CD14-positive monocyte (primary cell): ENCODE measurements around the gene AHNAK2. TPM values are rescaled to one million over a fixed set of nuclear protein-coding genes. Genes with fewer than 3 reads are reported as not detected.
A peak's percentile ranks its signal among the peaks of the same experiment; 100 is the strongest.

Experiments
- DNase-seq, 3 donors: peaks; one replicate each; pipeline ENCODE4 v3.0.0-alpha.2; 2011 to 2022
- H2AFZ ChIP-seq: 2 replicates; pipeline ENCODE4 v1.6.0; 2012; ENCODE audit warnings: mild to moderate bottlenecking, low read depth, low read length, inconsistent platforms; ENCODE audit not compliant: insufficient read depth, poor library complexity, severe bottlenecking
- H3K27ac ChIP-seq, 2 donors: 1 replicate in 1 of 2; 2 replicates in 1 of 2; pipeline ENCODE4 v1.5.1; 2012 to 2013; ENCODE audit warnings: low read length in 2 of 2, control low read depth in 1 of 2, inconsistent platforms in 1 of 2, low read depth in 1 of 2, mild to moderate bottlenecking in 1 of 2
- H3K27me3 ChIP-seq, 2 donors: one replicate each; pipeline versions ENCODE4 v1.6.0 to v1.6.1; 2011 to 2013; ENCODE audit warnings: low read length in 2 of 2; ENCODE audit not compliant: control insufficient read depth in 2 of 2, insufficient read depth in 2 of 2
- H3K36me3 ChIP-seq, 2 donors: replicated peaks in 1 of 2; 1 replicate in 1 of 2; 2 replicates in 1 of 2; pipeline versions ENCODE4 v1.5.1 to v1.6.1; 2012 to 2013; ENCODE audit warnings: low read length in 2 of 2, control low read depth in 1 of 2, inconsistent platforms in 1 of 2, mild to moderate bottlenecking in 1 of 2; ENCODE audit not compliant: insufficient read depth in 2 of 2, control insufficient read depth in 1 of 2
- H3K4me1 ChIP-seq, 2 donors: 1 replicate in 1 of 2; 2 replicates in 1 of 2; pipeline versions ENCODE4 v1.5.1 to v1.6.1; 2012 to 2013; ENCODE audit warnings: low read length in 2 of 2, control low read depth in 1 of 2, inconsistent platforms in 1 of 2, mild to moderate bottlenecking in 1 of 2, moderate library complexity in 1 of 2; ENCODE audit not compliant: insufficient read depth in 2 of 2, control insufficient read depth in 1 of 2
- H3K4me2 ChIP-seq: replicated peaks from 2 replicates; pipeline ENCODE3; 2012; ENCODE audit warnings: low read length, moderate library complexity, mild to moderate bottlenecking; ENCODE audit not compliant: poor library complexity, severe bottlenecking; ENCODE audit errors: extremely low read depth
- H3K4me3 ChIP-seq, 3 experiments: fragments of 200-600 bp in 1 of 3; sonication (generic) in 1 of 3; replicated peaks in 1 of 3; 1 replicate in 2 of 3; 2 replicates in 1 of 3; pipeline ENCODE4 v1.5.1; 2011 to 2013; ENCODE audit warnings: low read length in 3 of 3, mild to moderate bottlenecking in 3 of 3, control low read depth in 2 of 3, low read depth in 2 of 3, inconsistent platforms in 1 of 3, moderate library complexity in 1 of 3
- H3K79me2 ChIP-seq: 2 replicates; pipeline ENCODE4 v1.6.0; 2012; ENCODE audit warnings: mild to moderate bottlenecking, control low read depth, inconsistent platforms, low read length, moderate library complexity; ENCODE audit not compliant: insufficient read depth
- H3K9ac ChIP-seq: 2 replicates; pipeline ENCODE4 v1.6.0; 2017; ENCODE audit warnings: low read length, mild to moderate bottlenecking; ENCODE audit not compliant: insufficient read depth, poor library complexity, severe bottlenecking
- H3K9me3 ChIP-seq, 2 donors: replicated peaks in 1 of 2; 1 replicate in 1 of 2; 2 replicates in 1 of 2; pipeline versions ENCODE4 v1.5.1 to v1.6.1; 2012 to 2013; ENCODE audit warnings: low read length in 2 of 2, control low read depth in 1 of 2; ENCODE audit not compliant: control insufficient read depth in 1 of 2, insufficient read depth in 1 of 2
- H4K20me1 ChIP-seq: 2 replicates; pipeline ENCODE4 v1.6.0; 2012; ENCODE audit warnings: mild to moderate bottlenecking, low read length, control low read depth, moderate library complexity; ENCODE audit not compliant: insufficient read depth
- H3K27ac Mint-ChIP-seq, 7 donors: one replicate each; pipeline ENCODE4 v1.8.0; 2020; ENCODE audit warnings: mild to moderate bottlenecking in 7 of 7, mixed read lengths in 7 of 7, moderate library complexity in 6 of 7, inconsistent platforms in 2 of 7
- H3K27me3 Mint-ChIP-seq, 3 donors: one replicate each; pipeline ENCODE4 v1.8.0; 2021 to 2022; ENCODE audit warnings: low read depth in 3 of 3, mild to moderate bottlenecking in 3 of 3, mixed read lengths in 3 of 3, moderate library complexity in 3 of 3, inconsistent platforms in 1 of 3
- H3K36me3 Mint-ChIP-seq, 2 donors: one replicate each; pipeline ENCODE4 v1.8.0; 2020; ENCODE audit warnings: mixed read lengths in 2 of 2, inconsistent platforms in 1 of 2, mild to moderate bottlenecking in 1 of 2
- H3K4me1 Mint-ChIP-seq: one replicate; pipeline ENCODE4 v1.8.0; 2020; ENCODE audit warnings: mild to moderate bottlenecking, mixed read lengths
- H3K4me3 Mint-ChIP-seq, 2 donors: one replicate each; pipeline ENCODE4 v1.8.0; 2020; ENCODE audit warnings: mild to moderate bottlenecking in 2 of 2, mixed read lengths in 2 of 2, moderate library complexity in 1 of 2
- H3K9me3 Mint-ChIP-seq, 7 donors: one replicate each; pipeline ENCODE4 v1.8.0; 2020 to 2022; ENCODE audit warnings: mixed read lengths in 7 of 7, mild to moderate bottlenecking in 6 of 7, moderate library complexity in 6 of 7, inconsistent platforms in 2 of 7
- CTCF ChIP-seq: fragments of 200-600 bp; IDR thresholded peaks from one replicate; pipeline ENCODE4 v1.8.0; 2022; ENCODE audit warnings: antibody characterized with exemption, mild to moderate bottlenecking
- WGBS: methylation state at CpG from one replicate; pipeline ENCODE4 v1.1.5; 2013; ENCODE audit warnings: missing lambda C conversion rate; ENCODE audit not compliant: insufficient coverage; 5-methylcytosine and 5-hydroxymethylcytosine counted together
- intact Hi-C, 2 donors: fragments of 100-400 bp; cut with micrococcal nuclease; formaldehyde crosslinking; loops; one replicate each; pipeline versions ENCODE4 v1.15.0 to v1.15.1; 2023
- polyA plus RNA-seq, 3 donors: library from polyadenylated mRNA; depleted of rRNA in 1 of 3; unstranded in 2 of 3; stranded (reverse) in 1 of 3; fragments of 300-500 nt in 2 of 3; fragments of >200 nt in 1 of 3; fragmentation: Illumina TruSeq in 2 of 3; gene quantifications; 1 replicate in 2 of 3; 2 replicates in 1 of 3; pipeline ENCODE4 v1.2.3, GENCODE V29; 2012 to 2021

Gene AHNAK2
- polyA plus RNA-seq, 3 donors: 0.01 TPM; not detected in 2

- H3K4me1 ChIP-seq: peaks cover 36 to 43% of the 10 kb centered on the region in 2 donors
- Mint-ChIP-seq H3K36me3 (peaks cover 1 to 4% of the 10 kb centered on the region in 2 donors), H3K4me1 (peaks cover 39% of the 10 kb centered on the region), H3K4me3 (no peak overlapping the region), H3K27me3 (no peaks in the 10 kb centered on the region), H3K27ac (no peak overlapping the region), H3K9me3 (peaks cover 4 to 7% (median 6%) of the 10 kb centered on the region in 7 donors)
- WGBS: 88% methylated on average over 10 of the region's 10 CpGs
- H2AFZ ChIP-seq: peak overlapping the region; percentile 55
- no peak for TF ChIP-seq CTCF
- no peaks in the 10 kb centered on the region for H4K20me1 ChIP-seq
- H3K27ac ChIP-seq: no peak overlapping the region
- intact Hi-C loops: no loop called here
- H3K79me2 ChIP-seq: peaks cover 20% of the 10 kb centered on the region
- no peak overlapping the region for H3K4me2 ChIP-seq
- H3K4me3 ChIP-seq: no peak overlapping the region
- no peak overlapping the region for H3K9ac ChIP-seq
- peaks cover 0 to 5% of the 10 kb centered on the region in 2 donors for H3K9me3 ChIP-seq
- H3K27me3 ChIP-seq: no peaks in the 10 kb centered on the region
- peaks cover 0 to 4% of the 10 kb centered on the region in 2 donors for H3K36me3 ChIP-seq
- peak in 1 of 3 donors; percentile 2 for DNase-seq
Measured at GRCh38 chr14:104927432-104927816, 50.8 kb downstream of the AHNAK2 start.

GRCh38 chr14:104926619-104927431 lies 51.3 kb downstream of the AHNAK2 start:
- Histone ChIP-seq H3K36me3 (peaks cover 0 to 4% of the 10 kb centered on the region in 2 donors), H3K4me2 (peak overlapping the region; percentile 57), H3K79me2 (peaks cover 20% of the 10 kb centered on the region), H3K27ac (peak overlapping the region; percentile 15 to 42), H4K20me1 (no peaks in the 10 kb centered on the region), H3K4me1 (peaks cover 36 to 43% of the 10 kb centered on the region in 2 donors), H2AFZ (peak overlapping the region; percentile 55), H3K4me3 (peak overlapping the region in 2 of 3 experiments; percentile 21 to 68), H3K27me3 (no peaks in the 10 kb centered on the region), H3K9ac (peak overlapping the region; percentile 44), H3K9me3 (peaks cover 0 to 5% of the 10 kb centered on the region in 2 donors)
- peak overlapping the region in 2 of 7 donors; percentile 28 to 30 for H3K27ac Mint-ChIP-seq
- H3K9me3 Mint-ChIP-seq: peaks cover 4 to 7% (median 6%) of the 10 kb centered on the region in 7 donors
- peak overlapping the region; percentile 51 to 80 for H3K4me3 Mint-ChIP-seq
- H3K27me3 Mint-ChIP-seq: no peaks in the 10 kb centered on the region
- peak; percentile 57 to 77 (median 65) for DNase-seq
- WGBS: 20% methylated on average over 15 of the region's 21 CpGs
- H3K4me1 Mint-ChIP-seq: peaks cover 39% of the 10 kb centered on the region
- TF ChIP-seq CTCF: no peak
- peaks cover 1 to 4% of the 10 kb centered on the region in 2 donors for H3K36me3 Mint-ChIP-seq
- intact Hi-C loops: no loop called here
